ENCODE data around the gene ZNF446.

- TF ChIP-seq CTCF (conservative IDR thresholded peaks at IDR 0.05 in 1 of 2, IDR thresholded peaks at IDR 0.05 in 1 of 2; ENCODE audit: low read depth in 1 of 2, low read length in 2 of 2) (no peak), EZH2 (IDR thresholded peaks at IDR 0.05; ENCODE audit: low read length, missing control alignments) (no peak)
Measured at GRCh38 chr19:58480831-58481230, 4.7 kb downstream of the ZNF446 start.
